ENCODE measurements around the gene HMGXB3.

DNA sequence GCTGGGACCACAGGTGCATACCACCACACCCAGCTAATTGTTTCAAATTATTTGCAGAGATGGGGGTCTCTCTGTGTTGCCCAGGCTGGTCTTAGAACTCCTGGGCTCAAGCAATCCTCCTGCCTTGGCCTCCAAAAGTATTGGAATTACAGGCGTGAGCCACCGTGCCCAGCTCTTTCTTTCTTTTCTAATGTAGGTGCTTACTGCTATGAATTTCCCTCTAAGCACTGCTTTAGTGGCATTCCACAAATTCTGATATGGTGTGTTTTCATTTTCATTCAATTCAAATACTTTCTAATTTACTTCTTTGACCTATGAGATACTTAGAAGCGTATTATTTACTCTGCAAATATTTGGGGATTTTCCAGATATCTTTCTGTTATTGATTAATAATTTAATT lies 14.9 kb downstream of the HMGXB3 start:
- TF ChIP-seq, protein P1, sequence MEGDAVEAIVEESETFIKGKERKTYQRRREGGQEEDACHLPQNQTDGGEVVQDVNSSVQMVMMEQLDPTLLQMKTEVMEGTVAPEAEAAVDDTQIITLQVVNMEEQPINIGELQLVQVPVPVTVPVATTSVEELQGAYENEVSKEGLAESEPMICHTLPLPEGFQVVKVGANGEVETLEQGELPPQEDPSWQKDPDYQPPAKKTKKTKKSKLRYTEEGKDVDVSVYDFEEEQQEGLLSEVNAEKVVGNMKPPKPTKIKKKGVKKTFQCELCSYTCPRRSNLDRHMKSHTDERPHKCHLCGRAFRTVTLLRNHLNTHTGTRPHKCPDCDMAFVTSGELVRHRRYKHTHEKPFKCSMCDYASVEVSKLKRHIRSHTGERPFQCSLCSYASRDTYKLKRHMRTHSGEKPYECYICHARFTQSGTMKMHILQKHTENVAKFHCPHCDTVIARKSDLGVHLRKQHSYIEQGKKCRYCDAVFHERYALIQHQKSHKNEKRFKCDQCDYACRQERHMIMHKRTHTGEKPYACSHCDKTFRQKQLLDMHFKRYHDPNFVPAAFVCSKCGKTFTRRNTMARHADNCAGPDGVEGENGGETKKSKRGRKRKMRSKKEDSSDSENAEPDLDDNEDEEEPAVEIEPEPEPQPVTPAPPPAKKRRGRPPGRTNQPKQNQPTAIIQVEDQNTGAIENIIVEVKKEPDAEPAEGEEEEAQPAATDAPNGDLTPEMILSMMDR (IDR thresholded peaks at IDR 0.05) = no peak
- no peak for TF ChIP-seq POLR2A (IDR thresholded peaks at IDR 0.05)

Data from body of pancreas (tissue), 4 donors.